B cell (primary cell): ENCODE data around the gene PARD3B. TPM values are rescaled to one million over a fixed set of nuclear protein-coding genes. Genes with fewer than 3 reads are reported as not detected.

Experiments
- ATAC-seq: fragments of 200-7000 bp; cut with Tn5 transposase; one replicate; pipeline ENCODE4 v1.10.0; 2021; ENCODE audit warnings: low read depth, mild to moderate bottlenecking, moderate number of reproducible peaks, moderate library complexity
- CTCF ChIA-PET: fragments of 350-600 bp; sonication (Branson Sonifier 250); formaldehyde crosslinking; loops from one replicate; lab custom pipeline; 2021; ENCODE audit warnings: antibody characterized with exemption, inconsistent platforms; lab: Charles Lee
- POLR2A ChIA-PET: fragments of 350-600 bp; sonication (Branson Sonifier 250); formaldehyde crosslinking; loops from one replicate; lab custom pipeline; 2021; ENCODE audit warnings: antibody characterized with exemption; lab: Charles Lee
- DNase-seq: peaks from one replicate; pipeline ENCODE4 v3.0.0; 2013
- H2AFZ ChIP-seq: 2 replicates; pipeline ENCODE4 v1.6.1; 2012; ENCODE audit warnings: mild to moderate bottlenecking, low read depth, low read length; ENCODE audit not compliant: insufficient read depth, poor library complexity, severe bottlenecking
- H3K27ac ChIP-seq, 2 donors: 1 replicate in 1 of 2; 2 replicates in 1 of 2; pipeline ENCODE4 v1.5.1; 2012 to 2013; ENCODE audit warnings: low read length in 2 of 2, mild to moderate bottlenecking in 2 of 2, moderate library complexity in 1 of 2
- H3K27me3 ChIP-seq, 4 experiments: fragments of 200-600 bp in 1 of 4; sonication (generic) in 1 of 4; replicated peaks in 1 of 4; 1 replicate in 2 of 4; 2 replicates in 2 of 4; pipeline versions ENCODE4 v1.6.1 to v1.7.0; 2013 to 2016; ENCODE audit warnings: low read length in 3 of 4, mild to moderate bottlenecking in 2 of 4, mixed read lengths in 1 of 4, moderate library complexity in 1 of 4; ENCODE audit not compliant: insufficient read depth in 4 of 4, control insufficient read depth in 3 of 4; ENCODE audit errors: control extremely low read depth in 1 of 4
- H3K36me3 ChIP-seq, 2 experiments: replicated peaks in 1 of 2; 1 replicate in 1 of 2; 2 replicates in 1 of 2; pipeline versions ENCODE4 v1.6.1 to v1.7.1; 2013; ENCODE audit warnings: low read length in 1 of 2; ENCODE audit not compliant: insufficient read depth in 2 of 2, control insufficient read depth in 1 of 2; ENCODE audit errors: control extremely low read depth in 1 of 2, extremely low read depth in 1 of 2
- H3K4me1 ChIP-seq, 2 donors: fragments of 200-600 bp in 1 of 2; sonication (generic) in 1 of 2; 1 replicate in 1 of 2; 2 replicates in 1 of 2; pipeline versions ENCODE4 v1.5.1 to v1.6.1; 2013 to 2017; ENCODE audit warnings: low read length in 2 of 2; ENCODE audit not compliant: control insufficient read depth in 2 of 2, insufficient read depth in 2 of 2
- H3K4me2 ChIP-seq: replicated peaks from 2 replicates; pipeline ENCODE3; 2012; ENCODE audit warnings: mild to moderate bottlenecking, low read depth, low read length; ENCODE audit not compliant: poor library complexity, severe bottlenecking
- H3K4me3 ChIP-seq, 5 experiments: fragments of 200-600 bp in 1 of 5; sonication (generic) in 1 of 5; 1 replicate in 3 of 5; 2 replicates in 2 of 5; pipeline versions ENCODE4 v1.5.1 to v1.7.0; 2011 to 2016; ENCODE audit warnings: low read length in 4 of 5, mild to moderate bottlenecking in 4 of 5, low read depth in 2 of 5, control low read depth in 1 of 5, moderate library complexity in 1 of 5; ENCODE audit not compliant: insufficient read depth in 1 of 5; ENCODE audit errors: control extremely low read depth in 1 of 5, extremely low read depth in 1 of 5
- H3K79me2 ChIP-seq: fragments of 200-600 bp; sonication (generic); one replicate; pipeline ENCODE4 v1.6.0; 2016; ENCODE audit warnings: low read length; ENCODE audit not compliant: control insufficient read depth, insufficient read depth
- H3K9ac ChIP-seq: fragments of 200-600 bp; sonication (generic); 2 replicates; pipeline ENCODE4 v1.6.1; 2017; ENCODE audit warnings: mild to moderate bottlenecking, low read length, moderate library complexity
- H3K9me3 ChIP-seq, 3 donors: one replicate each; pipeline versions ENCODE4 v1.6.1 to v1.7.1; 2013; ENCODE audit warnings: low read length in 2 of 3; ENCODE audit not compliant: control insufficient read depth in 2 of 3, insufficient read depth in 1 of 3; ENCODE audit errors: control extremely low read depth in 1 of 3
- H4K20me1 ChIP-seq: 2 replicates; pipeline ENCODE4 v1.6.0; 2012; ENCODE audit warnings: mild to moderate bottlenecking, low read length; ENCODE audit not compliant: insufficient read depth, control insufficient read depth, poor library complexity, severe bottlenecking
- H3K27ac Mint-ChIP-seq: one replicate; pipeline ENCODE4 v1.8.0; 2021; ENCODE audit warnings: mixed read lengths
- H3K27me3 Mint-ChIP-seq: one replicate; pipeline ENCODE4 v1.8.0; 2021; ENCODE audit warnings: mixed read lengths
- H3K4me1 Mint-ChIP-seq: one replicate; pipeline ENCODE4 v1.8.0; 2021; ENCODE audit warnings: mixed read lengths
- H3K4me3 Mint-ChIP-seq: one replicate; pipeline ENCODE4 v1.8.0; 2021; ENCODE audit warnings: mixed read lengths
- H3K9me3 Mint-ChIP-seq: one replicate; pipeline ENCODE4 v1.8.0; 2022; ENCODE audit warnings: mixed read lengths; ENCODE audit not compliant: insufficient read depth
- EZH2 ChIP-seq: IDR thresholded peaks from 2 replicates; pipeline ENCODE4 v1.6.1; 2012; ENCODE audit warnings: borderline replicate concordance, low read depth, mild to moderate bottlenecking, moderate library complexity, low read length; ENCODE audit not compliant: insufficient read depth, poor library complexity, severe bottlenecking
- WGBS: methylation state at CpG from one replicate; pipeline ENCODE4 v1.1.5; 2013; ENCODE audit warnings: missing lambda C conversion rate; ENCODE audit not compliant: insufficient coverage; 5-methylcytosine and 5-hydroxymethylcytosine counted together
- intact Hi-C: fragments of 100-400 bp; cut with micrococcal nuclease; formaldehyde crosslinking; loops from one replicate; pipeline ENCODE4 v1.10.0; 2022
- polyA plus RNA-seq: library from polyadenylated mRNA; depleted of rRNA; stranded (reverse); fragments of >200 nt; gene quantifications from 2 replicates; pipeline ENCODE4 v1.2.3, GENCODE V29; 2012
- total RNA-seq, 2 donors: library from RNA; stranded (reverse); fragments of 120-200 nt in 1 of 2; gene quantifications; 1 replicate in 1 of 2; 2 replicates in 1 of 2; pipeline versions ENCODE4 v1.2.3 to v1.2.4, GENCODE V29; 2013 to 2022
- TF ChIP-seq, protein P1 (sequence below): fragments of 200-600 bp; IDR thresholded peaks from one replicate; pipeline ENCODE4 v1.8.0; 2022; ENCODE audit warnings: antibody characterized with exemption, mild to moderate bottlenecking

Gene PARD3B
- total and polyA plus RNA-seq, 2 donors (not counting 1 experiment from before 2014, with no cell fraction given) = not detected

GRCh38 chr2:204655101-204655500 lies 109.8 kb downstream of the PARD3B start:
- no peaks in the 10 kb centered on the region for H3K4me1 Mint-ChIP-seq
- ATAC-seq (no peak), DNase-seq (no peak)
- Histone ChIP-seq H4K20me1 (no peaks in the 10 kb centered on the region), H3K9ac (no peak overlapping the region), H3K9me3 (peaks cover 0 to 8% (median 0%) of the 10 kb centered on the region in 3 donors), H3K79me2 (no peaks in the 10 kb centered on the region), H3K4me3 (no peak overlapping the region), H3K27ac (no peak overlapping the region), H2AFZ (no peak overlapping the region), H3K4me2 (no peak overlapping the region), H3K36me3 (no peaks in the 10 kb centered on the region), H3K27me3 (no peaks in the 10 kb centered on the region), H3K4me1 (no peaks in the 10 kb centered on the region)
- no peak overlapping the region for H3K27ac Mint-ChIP-seq
- H3K27me3 Mint-ChIP-seq = no peaks in the 10 kb centered on the region
- intact Hi-C loops = no loop called here
- TF ChIP-seq, protein P1, sequence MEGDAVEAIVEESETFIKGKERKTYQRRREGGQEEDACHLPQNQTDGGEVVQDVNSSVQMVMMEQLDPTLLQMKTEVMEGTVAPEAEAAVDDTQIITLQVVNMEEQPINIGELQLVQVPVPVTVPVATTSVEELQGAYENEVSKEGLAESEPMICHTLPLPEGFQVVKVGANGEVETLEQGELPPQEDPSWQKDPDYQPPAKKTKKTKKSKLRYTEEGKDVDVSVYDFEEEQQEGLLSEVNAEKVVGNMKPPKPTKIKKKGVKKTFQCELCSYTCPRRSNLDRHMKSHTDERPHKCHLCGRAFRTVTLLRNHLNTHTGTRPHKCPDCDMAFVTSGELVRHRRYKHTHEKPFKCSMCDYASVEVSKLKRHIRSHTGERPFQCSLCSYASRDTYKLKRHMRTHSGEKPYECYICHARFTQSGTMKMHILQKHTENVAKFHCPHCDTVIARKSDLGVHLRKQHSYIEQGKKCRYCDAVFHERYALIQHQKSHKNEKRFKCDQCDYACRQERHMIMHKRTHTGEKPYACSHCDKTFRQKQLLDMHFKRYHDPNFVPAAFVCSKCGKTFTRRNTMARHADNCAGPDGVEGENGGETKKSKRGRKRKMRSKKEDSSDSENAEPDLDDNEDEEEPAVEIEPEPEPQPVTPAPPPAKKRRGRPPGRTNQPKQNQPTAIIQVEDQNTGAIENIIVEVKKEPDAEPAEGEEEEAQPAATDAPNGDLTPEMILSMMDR = no peak
- TF ChIP-seq EZH2 = no peak
- ChIA-PET POLR2A (no interaction called here), CTCF (no interaction called here)
- no CpG with 5 or more reads among the region's 2 CpGs for WGBS
- peaks cover 5% of the 10 kb centered on the region for H3K9me3 Mint-ChIP-seq
- no peak overlapping the region for H3K4me3 Mint-ChIP-seq

DNA sequence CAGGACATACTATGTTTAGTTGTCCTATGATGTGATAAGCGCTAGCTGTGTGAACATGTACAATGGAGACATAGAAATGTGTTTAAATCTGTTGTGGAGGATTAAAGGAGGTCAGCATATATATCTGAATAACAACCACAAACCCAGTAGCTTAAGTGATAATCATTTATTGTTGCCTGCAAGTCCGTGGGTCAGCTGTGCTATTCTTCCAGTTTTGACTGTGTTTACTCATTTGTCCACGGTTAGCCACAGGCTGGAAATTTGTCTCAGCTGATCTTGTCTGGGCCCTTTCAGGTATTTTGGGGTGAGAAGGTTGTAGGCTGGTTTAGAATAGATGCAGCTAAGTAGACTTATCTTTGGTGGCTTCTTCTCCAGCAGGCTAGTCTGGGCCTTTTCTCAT lies 110.4 kb downstream of the PARD3B start:
- intact Hi-C loops = no loop called here
- Mint-ChIP-seq H3K27ac (no peak overlapping the region), H3K4me3 (no peak overlapping the region), H3K4me1 (no peaks in the 10 kb centered on the region), H3K27me3 (no peaks in the 10 kb centered on the region), H3K9me3 (peaks cover 5% of the 10 kb centered on the region)
- Histone ChIP-seq H3K27ac (no peak overlapping the region), H3K4me1 (no peaks in the 10 kb centered on the region), H3K79me2 (no peaks in the 10 kb centered on the region), H3K4me2 (no peak overlapping the region), H3K9ac (no peak overlapping the region), H3K9me3 (peaks cover 0 to 8% (median 0%) of the 10 kb centered on the region in 3 donors), H4K20me1 (no peaks in the 10 kb centered on the region), H3K4me3 (no peak overlapping the region), H2AFZ (no peak overlapping the region), H3K36me3 (no peaks in the 10 kb centered on the region), H3K27me3 (no peaks in the 10 kb centered on the region)
- ChIA-PET CTCF (no interaction called here), POLR2A (no interaction called here)
- DNase-seq (no peak), ATAC-seq (no peak)
- WGBS = 60% methylated on average over 1 of the region's 3 CpGs
- TF ChIP-seq, protein P1 = no peak
